CD14-positive monocyte (primary cell): ENCODE data around the gene CTSE. TPM values are rescaled to one million over a fixed set of nuclear protein-coding genes. Genes with fewer than 3 reads are reported as not detected.

Source experiments
- DNase-seq, 3 donors: peaks; one replicate each; pipeline ENCODE4 v3.0.0-alpha.2; 2011 to 2022
- H2AFZ ChIP-seq: 2 replicates; pipeline ENCODE4 v1.6.0; 2012; ENCODE audit warnings: mild to moderate bottlenecking, low read depth, low read length, inconsistent platforms; ENCODE audit not compliant: insufficient read depth, poor library complexity, severe bottlenecking
- H3K27ac ChIP-seq, 2 donors: 1 replicate in 1 of 2; 2 replicates in 1 of 2; pipeline ENCODE4 v1.5.1; 2012 to 2013; ENCODE audit warnings: low read length in 2 of 2, control low read depth in 1 of 2, inconsistent platforms in 1 of 2, low read depth in 1 of 2, mild to moderate bottlenecking in 1 of 2
- H3K27me3 ChIP-seq, 2 donors: one replicate each; pipeline versions ENCODE4 v1.6.0 to v1.6.1; 2011 to 2013; ENCODE audit warnings: low read length in 2 of 2; ENCODE audit not compliant: control insufficient read depth in 2 of 2, insufficient read depth in 2 of 2
- H3K36me3 ChIP-seq, 2 donors: replicated peaks in 1 of 2; 1 replicate in 1 of 2; 2 replicates in 1 of 2; pipeline versions ENCODE4 v1.5.1 to v1.6.1; 2012 to 2013; ENCODE audit warnings: low read length in 2 of 2, control low read depth in 1 of 2, inconsistent platforms in 1 of 2, mild to moderate bottlenecking in 1 of 2; ENCODE audit not compliant: insufficient read depth in 2 of 2, control insufficient read depth in 1 of 2
- H3K4me1 ChIP-seq, 2 donors: 1 replicate in 1 of 2; 2 replicates in 1 of 2; pipeline versions ENCODE4 v1.5.1 to v1.6.1; 2012 to 2013; ENCODE audit warnings: low read length in 2 of 2, control low read depth in 1 of 2, inconsistent platforms in 1 of 2, mild to moderate bottlenecking in 1 of 2, moderate library complexity in 1 of 2; ENCODE audit not compliant: insufficient read depth in 2 of 2, control insufficient read depth in 1 of 2
- H3K4me2 ChIP-seq: replicated peaks from 2 replicates; pipeline ENCODE3; 2012; ENCODE audit warnings: low read length, moderate library complexity, mild to moderate bottlenecking; ENCODE audit not compliant: poor library complexity, severe bottlenecking; ENCODE audit errors: extremely low read depth
- H3K4me3 ChIP-seq, 3 experiments: fragments of 200-600 bp in 1 of 3; sonication (generic) in 1 of 3; replicated peaks in 1 of 3; 1 replicate in 2 of 3; 2 replicates in 1 of 3; pipeline ENCODE4 v1.5.1; 2011 to 2013; ENCODE audit warnings: low read length in 3 of 3, mild to moderate bottlenecking in 3 of 3, control low read depth in 2 of 3, low read depth in 2 of 3, inconsistent platforms in 1 of 3, moderate library complexity in 1 of 3
- H3K79me2 ChIP-seq: 2 replicates; pipeline ENCODE4 v1.6.0; 2012; ENCODE audit warnings: mild to moderate bottlenecking, control low read depth, inconsistent platforms, low read length, moderate library complexity; ENCODE audit not compliant: insufficient read depth
- H3K9ac ChIP-seq: 2 replicates; pipeline ENCODE4 v1.6.0; 2017; ENCODE audit warnings: low read length, mild to moderate bottlenecking; ENCODE audit not compliant: insufficient read depth, poor library complexity, severe bottlenecking
- H3K9me3 ChIP-seq, 2 donors: replicated peaks in 1 of 2; 1 replicate in 1 of 2; 2 replicates in 1 of 2; pipeline versions ENCODE4 v1.5.1 to v1.6.1; 2012 to 2013; ENCODE audit warnings: low read length in 2 of 2, control low read depth in 1 of 2; ENCODE audit not compliant: control insufficient read depth in 1 of 2, insufficient read depth in 1 of 2
- H4K20me1 ChIP-seq: 2 replicates; pipeline ENCODE4 v1.6.0; 2012; ENCODE audit warnings: mild to moderate bottlenecking, low read length, control low read depth, moderate library complexity; ENCODE audit not compliant: insufficient read depth
- H3K27ac Mint-ChIP-seq, 7 donors: one replicate each; pipeline ENCODE4 v1.8.0; 2020; ENCODE audit warnings: mild to moderate bottlenecking in 7 of 7, mixed read lengths in 7 of 7, moderate library complexity in 6 of 7, inconsistent platforms in 2 of 7
- H3K27me3 Mint-ChIP-seq, 3 donors: one replicate each; pipeline ENCODE4 v1.8.0; 2021 to 2022; ENCODE audit warnings: low read depth in 3 of 3, mild to moderate bottlenecking in 3 of 3, mixed read lengths in 3 of 3, moderate library complexity in 3 of 3, inconsistent platforms in 1 of 3
- H3K36me3 Mint-ChIP-seq, 2 donors: one replicate each; pipeline ENCODE4 v1.8.0; 2020; ENCODE audit warnings: mixed read lengths in 2 of 2, inconsistent platforms in 1 of 2, mild to moderate bottlenecking in 1 of 2
- H3K4me1 Mint-ChIP-seq: one replicate; pipeline ENCODE4 v1.8.0; 2020; ENCODE audit warnings: mild to moderate bottlenecking, mixed read lengths
- H3K4me3 Mint-ChIP-seq, 2 donors: one replicate each; pipeline ENCODE4 v1.8.0; 2020; ENCODE audit warnings: mild to moderate bottlenecking in 2 of 2, mixed read lengths in 2 of 2, moderate library complexity in 1 of 2
- H3K9me3 Mint-ChIP-seq, 7 donors: one replicate each; pipeline ENCODE4 v1.8.0; 2020 to 2022; ENCODE audit warnings: mixed read lengths in 7 of 7, mild to moderate bottlenecking in 6 of 7, moderate library complexity in 6 of 7, inconsistent platforms in 2 of 7
- WGBS: methylation state at CpG from one replicate; pipeline ENCODE4 v1.1.5; 2013; ENCODE audit warnings: missing lambda C conversion rate; ENCODE audit not compliant: insufficient coverage; 5-methylcytosine and 5-hydroxymethylcytosine counted together
- intact Hi-C, 2 donors: fragments of 100-400 bp; cut with micrococcal nuclease; formaldehyde crosslinking; loops; one replicate each; pipeline versions ENCODE4 v1.15.0 to v1.15.1; 2023
- polyA plus RNA-seq, 3 donors: library from polyadenylated mRNA; depleted of rRNA in 1 of 3; unstranded in 2 of 3; stranded (reverse) in 1 of 3; fragments of 300-500 nt in 2 of 3; fragments of >200 nt in 1 of 3; fragmentation: Illumina TruSeq in 2 of 3; gene quantifications; 1 replicate in 2 of 3; 2 replicates in 1 of 3; pipeline ENCODE4 v1.2.3, GENCODE V29; 2012 to 2021
- TF ChIP-seq, protein P1 (sequence below): fragments of 200-600 bp; IDR thresholded peaks from one replicate; pipeline ENCODE4 v1.8.0; 2022; ENCODE audit warnings: antibody characterized with exemption, mild to moderate bottlenecking

The CTSE gene
- polyA plus RNA-seq, 3 donors: not detected

DNA sequence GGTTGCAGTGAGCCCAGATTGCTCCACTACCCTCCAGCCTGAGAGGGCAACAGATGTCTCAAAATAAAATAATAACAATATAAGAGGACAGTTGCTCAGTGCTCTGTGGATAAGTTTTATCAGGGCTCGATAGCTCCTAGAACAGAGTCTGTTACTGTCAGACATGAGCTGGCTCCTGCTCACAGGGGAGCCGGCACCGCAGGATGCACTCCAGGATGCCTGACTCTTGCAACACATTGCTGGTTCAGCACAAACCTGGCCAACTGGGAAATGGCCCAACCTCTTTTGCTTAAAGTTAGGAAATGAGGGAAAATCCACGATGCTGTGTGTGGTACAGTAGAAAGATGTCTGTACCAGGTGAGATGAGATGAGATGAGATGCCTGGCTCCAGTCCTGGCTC lies 5.8 kb upstream of the CTSE start:
- H3K36me3 Mint-ChIP-seq: peaks cover 0 to 2% of the 10 kb centered on the region in 2 donors
- intact Hi-C loops: no loop called here
- no peaks in the 10 kb centered on the region for H3K79me2 ChIP-seq
- WGBS: 41% methylated on average over 3 of the region's 4 CpGs
- peak overlapping the region in 1 of 7 donors; percentile 32 for H3K27ac Mint-ChIP-seq
- H3K4me1 Mint-ChIP-seq: peaks cover 22% of the 10 kb centered on the region
- H3K9me3 Mint-ChIP-seq: no peaks in the 10 kb centered on the region
- TF ChIP-seq, protein P1, sequence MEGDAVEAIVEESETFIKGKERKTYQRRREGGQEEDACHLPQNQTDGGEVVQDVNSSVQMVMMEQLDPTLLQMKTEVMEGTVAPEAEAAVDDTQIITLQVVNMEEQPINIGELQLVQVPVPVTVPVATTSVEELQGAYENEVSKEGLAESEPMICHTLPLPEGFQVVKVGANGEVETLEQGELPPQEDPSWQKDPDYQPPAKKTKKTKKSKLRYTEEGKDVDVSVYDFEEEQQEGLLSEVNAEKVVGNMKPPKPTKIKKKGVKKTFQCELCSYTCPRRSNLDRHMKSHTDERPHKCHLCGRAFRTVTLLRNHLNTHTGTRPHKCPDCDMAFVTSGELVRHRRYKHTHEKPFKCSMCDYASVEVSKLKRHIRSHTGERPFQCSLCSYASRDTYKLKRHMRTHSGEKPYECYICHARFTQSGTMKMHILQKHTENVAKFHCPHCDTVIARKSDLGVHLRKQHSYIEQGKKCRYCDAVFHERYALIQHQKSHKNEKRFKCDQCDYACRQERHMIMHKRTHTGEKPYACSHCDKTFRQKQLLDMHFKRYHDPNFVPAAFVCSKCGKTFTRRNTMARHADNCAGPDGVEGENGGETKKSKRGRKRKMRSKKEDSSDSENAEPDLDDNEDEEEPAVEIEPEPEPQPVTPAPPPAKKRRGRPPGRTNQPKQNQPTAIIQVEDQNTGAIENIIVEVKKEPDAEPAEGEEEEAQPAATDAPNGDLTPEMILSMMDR: no peak
- H3K36me3 ChIP-seq: no peaks in the 10 kb centered on the region
- H3K27me3 Mint-ChIP-seq: peaks cover 0 to 2% (median 1%) of the 10 kb centered on the region in 3 donors
- H3K4me2 ChIP-seq: no peak overlapping the region
- H3K9me3 ChIP-seq: no peaks in the 10 kb centered on the region
- no peak overlapping the region for H3K4me3 Mint-ChIP-seq
- H3K27me3 ChIP-seq: no peaks in the 10 kb centered on the region
- H4K20me1 ChIP-seq: no peaks in the 10 kb centered on the region
- peaks cover 16 to 24% of the 10 kb centered on the region in 2 donors for H3K4me1 ChIP-seq
- no peak overlapping the region for H2AFZ ChIP-seq
- no peak overlapping the region for H3K27ac ChIP-seq
- no peak overlapping the region for H3K4me3 ChIP-seq
- DNase-seq: no peak
- H3K9ac ChIP-seq: no peak overlapping the region

DNA sequence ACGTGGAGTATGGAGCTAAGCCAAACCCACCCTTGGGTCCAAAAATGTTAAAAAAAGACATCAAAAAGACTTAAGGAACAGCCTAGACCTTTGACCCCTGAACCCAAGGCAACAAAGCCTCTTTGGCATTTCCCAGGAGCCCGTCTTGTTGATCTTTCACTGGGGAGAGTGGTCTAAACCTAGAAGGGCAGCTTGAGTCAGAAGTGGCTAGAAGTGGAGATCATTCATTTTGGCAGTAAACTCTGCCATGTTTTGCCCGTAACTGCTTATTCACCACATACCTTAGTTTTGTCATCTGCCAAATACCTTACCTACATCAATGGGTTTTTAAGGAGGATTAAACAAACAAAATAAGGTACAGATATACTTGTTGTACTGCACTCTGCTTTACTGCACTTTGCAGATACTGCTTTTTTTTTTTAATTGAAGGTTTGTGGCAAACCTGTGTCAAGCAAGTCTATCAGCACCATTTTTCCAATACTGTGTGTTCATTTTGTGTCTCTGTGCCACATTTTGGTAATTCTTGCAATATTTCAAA lies 1.7 kb upstream of the CTSE start:
- Mint-ChIP-seq H3K9me3 (no peaks in the 10 kb centered on the region), H3K27me3 (peaks cover 0 to 2% (median 1%) of the 10 kb centered on the region in 3 donors), H3K4me1 (peaks cover 10% of the 10 kb centered on the region), H3K4me3 (no peak overlapping the region), H3K27ac (no peak overlapping the region), H3K36me3 (no peaks in the 10 kb centered on the region)
- no peak overlapping the region for H3K27ac ChIP-seq
- no peak overlapping the region for H3K4me3 ChIP-seq
- H2AFZ ChIP-seq: no peak overlapping the region
- H3K79me2 ChIP-seq: no peaks in the 10 kb centered on the region
- no peak for DNase-seq
- no peaks in the 10 kb centered on the region for H3K9me3 ChIP-seq
- intact Hi-C loops: no loop called here
- no peak overlapping the region for H3K4me2 ChIP-seq
- TF ChIP-seq, protein P1: no peak
- no peaks in the 10 kb centered on the region for H4K20me1 ChIP-seq
- H3K4me1 ChIP-seq: peaks cover 0 to 9% of the 10 kb centered on the region in 2 donors
- H3K36me3 ChIP-seq: no peaks in the 10 kb centered on the region
- H3K27me3 ChIP-seq: no peaks in the 10 kb centered on the region
- 83% methylated on average over 2 of the region's 3 CpGs for WGBS
- H3K9ac ChIP-seq: no peak overlapping the region
